ENCODE results near the gene SIMC1.

SIMC1 gene

DNA sequence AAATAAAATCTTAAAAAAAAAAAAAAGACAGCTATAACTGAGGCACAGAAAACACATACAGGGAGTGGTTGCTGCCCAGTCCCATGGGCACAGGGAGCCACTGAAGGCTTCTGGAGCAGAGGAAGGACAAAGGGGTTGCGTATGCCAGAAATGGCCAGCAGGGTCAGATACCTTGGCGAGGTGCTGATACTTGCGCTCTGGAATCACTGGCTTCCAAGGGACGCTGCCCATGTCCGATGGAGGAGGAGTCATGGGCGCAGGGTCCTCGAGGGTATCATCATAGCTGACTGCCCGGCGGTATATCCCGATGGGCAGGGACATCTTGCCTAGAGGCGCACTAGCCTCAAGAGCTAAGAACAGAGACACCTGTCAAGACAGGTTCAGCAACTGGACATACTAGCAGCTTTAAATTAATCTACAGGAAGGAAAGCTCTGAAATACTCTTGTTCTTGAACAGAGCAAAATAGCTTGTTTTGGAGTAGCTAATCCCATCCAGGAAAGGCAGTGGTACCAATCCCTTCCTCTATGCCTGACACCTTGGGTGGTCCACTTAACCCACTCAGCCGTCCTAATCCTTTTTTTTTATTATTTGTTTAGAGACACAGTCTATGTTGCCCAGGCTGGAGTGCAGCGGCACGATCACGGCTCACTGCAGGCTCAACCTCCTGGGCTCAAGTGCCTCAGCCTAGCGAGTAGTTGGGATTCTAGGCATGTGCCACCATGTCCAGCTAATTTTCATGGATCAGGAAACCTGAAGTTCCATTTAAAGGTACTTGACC is 117.4 kb downstream of the SIMC1 start:
- H3K4me3 ChIP-seq (ENCODE audit: low read depth, low read length) = no peak overlapping the region
- no peak for DNase-seq (ENCODE audit: low read depth, low spot score)
- in situ Hi-C loops (cut with HindIII; ENCODE audit: low sequenced_read_pairs) = no loop called here
- TF ChIP-seq, protein P1, sequence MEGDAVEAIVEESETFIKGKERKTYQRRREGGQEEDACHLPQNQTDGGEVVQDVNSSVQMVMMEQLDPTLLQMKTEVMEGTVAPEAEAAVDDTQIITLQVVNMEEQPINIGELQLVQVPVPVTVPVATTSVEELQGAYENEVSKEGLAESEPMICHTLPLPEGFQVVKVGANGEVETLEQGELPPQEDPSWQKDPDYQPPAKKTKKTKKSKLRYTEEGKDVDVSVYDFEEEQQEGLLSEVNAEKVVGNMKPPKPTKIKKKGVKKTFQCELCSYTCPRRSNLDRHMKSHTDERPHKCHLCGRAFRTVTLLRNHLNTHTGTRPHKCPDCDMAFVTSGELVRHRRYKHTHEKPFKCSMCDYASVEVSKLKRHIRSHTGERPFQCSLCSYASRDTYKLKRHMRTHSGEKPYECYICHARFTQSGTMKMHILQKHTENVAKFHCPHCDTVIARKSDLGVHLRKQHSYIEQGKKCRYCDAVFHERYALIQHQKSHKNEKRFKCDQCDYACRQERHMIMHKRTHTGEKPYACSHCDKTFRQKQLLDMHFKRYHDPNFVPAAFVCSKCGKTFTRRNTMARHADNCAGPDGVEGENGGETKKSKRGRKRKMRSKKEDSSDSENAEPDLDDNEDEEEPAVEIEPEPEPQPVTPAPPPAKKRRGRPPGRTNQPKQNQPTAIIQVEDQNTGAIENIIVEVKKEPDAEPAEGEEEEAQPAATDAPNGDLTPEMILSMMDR (IDR thresholded peaks at IDR 0.05; ENCODE audit: low read depth, low read length) = no peak

DNA sequence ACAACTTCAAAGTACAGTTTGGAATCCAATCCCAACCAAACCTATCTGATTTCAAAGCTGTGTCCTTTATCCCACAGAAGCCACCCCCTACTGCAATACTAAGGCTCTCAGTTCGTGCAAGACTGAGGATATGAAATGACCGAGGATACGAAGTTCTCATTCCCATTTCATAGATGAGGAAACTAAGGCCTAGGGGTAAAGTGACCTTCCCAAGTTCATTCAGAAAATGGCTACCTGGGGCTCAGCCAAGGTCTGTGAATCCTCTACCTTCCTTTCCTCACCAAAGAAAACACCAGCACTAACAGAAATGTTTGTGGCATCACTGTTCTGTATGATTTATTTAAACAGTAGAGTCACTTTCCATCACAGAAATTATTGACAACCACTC is 117.9 kb downstream of the SIMC1 start:
- no peak for DNase-seq (ENCODE audit: low read depth, low spot score)
- TF ChIP-seq, protein P1 (IDR thresholded peaks at IDR 0.05; ENCODE audit: low read depth, low read length) = no peak
- in situ Hi-C loops (cut with HindIII; ENCODE audit: low sequenced_read_pairs) = no loop called here
- H3K4me3 ChIP-seq (ENCODE audit: low read depth, low read length) = no peak overlapping the region

DNA sequence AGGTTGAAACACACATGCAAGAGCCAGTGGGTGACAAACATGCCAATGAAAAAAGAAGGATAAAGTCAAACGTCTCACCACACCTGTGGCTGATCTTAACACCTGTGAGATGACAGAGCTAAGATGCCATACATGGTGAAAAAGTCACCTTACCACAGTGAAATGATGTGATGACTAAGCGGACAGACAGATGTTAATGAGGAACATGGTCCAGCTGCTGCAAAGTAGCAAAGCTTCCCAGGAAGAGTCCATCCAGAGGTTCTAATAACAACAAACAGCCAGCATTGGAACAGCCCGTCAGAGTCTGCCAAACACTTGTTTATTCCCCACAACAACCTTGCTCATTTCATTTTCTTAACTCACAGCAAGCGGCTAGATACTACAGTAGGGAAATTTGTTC is 121.4 kb downstream of the SIMC1 start:
- TF ChIP-seq, protein P1 (IDR thresholded peaks at IDR 0.05; ENCODE audit: low read depth, low read length) = no peak
- DNase-seq (ENCODE audit: low read depth, low spot score) = no peak
- no peak overlapping the region for H3K4me3 ChIP-seq (ENCODE audit: low read depth, low read length)
- in situ Hi-C loops (cut with HindIII; ENCODE audit: low sequenced_read_pairs) = no loop called here

DNA sequence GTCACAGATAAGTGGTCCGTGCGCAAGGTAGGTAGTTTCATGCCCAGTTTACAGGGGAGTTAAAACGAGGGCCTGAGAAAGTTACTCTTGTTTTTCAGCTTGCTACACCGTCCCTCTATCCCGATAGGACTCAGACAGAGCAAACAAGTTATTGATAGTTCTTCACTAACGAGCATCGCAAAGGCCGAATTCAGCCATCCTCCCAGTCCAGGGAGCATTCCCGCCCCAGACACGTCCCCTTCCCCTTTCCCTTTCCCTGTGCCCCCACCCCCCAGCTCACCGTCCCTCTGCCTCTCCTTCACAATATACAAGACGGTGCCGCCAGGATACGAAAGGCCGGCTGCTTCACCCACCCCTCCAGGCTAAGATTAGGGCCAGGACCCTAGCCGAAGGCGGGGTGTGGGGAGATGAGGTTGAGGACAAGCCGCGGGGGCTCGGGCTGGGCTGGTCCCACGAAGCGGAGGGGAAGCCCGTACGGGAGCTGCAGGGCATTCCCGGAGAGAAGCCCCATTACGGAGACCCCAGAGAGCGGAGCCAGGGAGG is 122.7 kb downstream of the SIMC1 start:
- H3K4me3 ChIP-seq (ENCODE audit: low read depth, low read length) = peak overlapping the region; percentile 97
- in situ Hi-C loops (cut with HindIII; ENCODE audit: low sequenced_read_pairs) = no loop called here
- no peak for DNase-seq (ENCODE audit: low read depth, low spot score)
- TF ChIP-seq, protein P1 (IDR thresholded peaks at IDR 0.05; ENCODE audit: low read depth, low read length) = no peak

DNA sequence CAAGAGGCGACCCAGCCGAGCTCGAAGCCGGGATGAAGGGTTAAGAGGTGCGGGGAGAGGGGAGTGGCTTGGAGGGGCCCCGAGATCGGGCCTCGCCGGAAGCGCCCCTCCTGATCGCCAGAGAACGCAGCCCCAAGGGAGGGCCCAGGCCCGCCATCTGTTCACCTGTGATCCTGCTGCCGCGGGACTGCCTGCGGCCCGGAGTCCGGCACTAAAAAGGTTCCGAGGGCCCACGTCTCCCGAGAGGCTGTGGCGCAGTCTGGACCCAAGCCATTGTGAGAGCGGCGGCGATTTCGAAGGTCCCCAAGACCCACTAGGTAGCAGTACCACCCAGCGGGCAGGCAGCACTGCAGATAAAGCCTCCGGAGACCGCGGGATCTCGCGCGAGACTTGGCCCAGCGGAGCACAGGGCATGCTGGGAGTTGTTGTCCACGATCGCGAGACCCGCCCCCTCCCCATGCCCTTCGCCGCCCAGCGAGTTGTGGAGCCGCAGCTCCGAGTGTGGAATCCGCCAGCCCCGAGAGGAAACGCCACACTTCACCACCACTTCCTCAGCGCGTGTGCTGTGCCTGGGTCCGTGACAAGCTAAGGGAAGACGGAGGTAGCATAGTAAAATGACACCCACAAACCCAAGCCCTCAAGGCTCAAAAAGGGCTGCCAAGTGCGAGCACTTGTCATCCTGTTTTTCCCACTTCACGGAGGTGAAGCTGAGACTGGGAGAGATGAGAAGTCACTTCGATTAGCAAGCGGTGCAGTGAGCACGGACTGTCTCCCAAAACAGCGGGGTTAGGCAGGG is 123.4 kb downstream of the SIMC1 start, which contains the start of gene KIAA1191:
TSS of gene KIAA1191 (minus strand) at position 328 of the 796 bp plus-strand sequence. CDS start 2,256 bp downstream, outside the sequence.
- peak; percentile 89 for DNase-seq (ENCODE audit: low read depth, low spot score)
- in situ Hi-C loops (cut with HindIII; ENCODE audit: low sequenced_read_pairs) = no loop called here
- peak within 1 kb of the TSS; percentile 97 for H3K4me3 ChIP-seq (ENCODE audit: low read depth, low read length)
- TF ChIP-seq, protein P1 (IDR thresholded peaks at IDR 0.05; ENCODE audit: low read depth, low read length) = peak; percentile 25

DNA sequence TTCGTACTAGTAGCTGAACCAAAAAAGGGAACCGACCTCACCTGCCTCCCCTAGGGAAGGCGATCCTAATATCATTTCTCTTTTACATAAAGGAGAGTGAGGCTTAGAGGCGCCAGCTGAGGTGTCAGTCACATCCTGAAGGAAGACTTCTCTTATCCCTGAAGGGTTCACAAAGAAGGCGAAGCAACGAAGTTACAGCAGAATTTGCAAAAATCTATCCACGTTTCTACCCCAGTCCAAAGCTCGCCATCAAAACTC is 123.9 kb downstream of the SIMC1 start:
- no peak for DNase-seq (ENCODE audit: low read depth, low spot score)
- in situ Hi-C loops (cut with HindIII; ENCODE audit: low sequenced_read_pairs) = no loop called here
- TF ChIP-seq, protein P1 (IDR thresholded peaks at IDR 0.05; ENCODE audit: low read depth, low read length) = no peak
- H3K4me3 ChIP-seq (ENCODE audit: low read depth, low read length) = peak overlapping the region; percentile 97
